ENCODE results near the gene SPSB2. TPM values are rescaled to one million over a fixed set of nuclear protein-coding genes. Genes with fewer than 3 reads are reported as not detected.
A peak's percentile ranks its signal among the peaks of the same experiment; 100 is the strongest.

Gene SPSB2
- total RNA-seq, 2 experiments from 2014 or later = 1.7 to 2.2 TPM

GRCh38 chr12:6831450-6831995 is 41.6 kb downstream of the SPSB2 start:
- no peak for DNase-seq
- CTCF ChIA-PET = interaction anchor here (0.9 to 6.0 kb wide), 6 partner anchors 8 to 65 kb away, joined by 3 to 55 read pairs (median 4); partner anchors contain the start of gene GPR162
- Mint-ChIP-seq H3K27me3 (peaks cover 14% of the 10 kb centered on the region), H3K36me3 (ENCODE audit: low read depth) (no peaks in the 10 kb centered on the region), H3K9me3 (ENCODE audit: low read depth) (no peaks in the 10 kb centered on the region), H3K27ac (no peak overlapping the region), H3K4me1 (peaks cover 21% of the 10 kb centered on the region), H3K4me3 (no peak overlapping the region)
- POLR2A ChIA-PET = interaction anchor here (0.6 kb wide), 1 partner anchor 161 kb away, joined by 3 read pairs; no protein-coding TSS in a partner anchor
- ATAC-seq = no peak
- intact Hi-C loops (cut with DNase I, micrococcal nuclease) = no loop called here

GRCh38 chr12:6830999-6831398 is 42.1 kb downstream of the SPSB2 start:
- Mint-ChIP-seq H3K36me3 (ENCODE audit: low read depth) (no peaks in the 10 kb centered on the region), H3K4me1 (peaks cover 21% of the 10 kb centered on the region), H3K4me3 (no peak overlapping the region), H3K27me3 (peaks cover 17% of the 10 kb centered on the region), H3K27ac (no peak overlapping the region), H3K9me3 (ENCODE audit: low read depth) (no peaks in the 10 kb centered on the region)
- intact Hi-C loops (cut with DNase I, micrococcal nuclease) = no loop called here
- DNase-seq (no peak), ATAC-seq (no peak)
- CTCF ChIA-PET = interaction anchor here (0.5 to 6.0 kb wide), 9 partner anchors 8 to 166 kb away, joined by 3 to 55 read pairs (median 3); partner anchors contain the start of genes CDCA3 and GPR162
- POLR2A ChIA-PET = interaction anchor here (0.6 kb wide), 2 partner anchors 11 to 161 kb away, joined by 3 read pairs; no protein-coding TSS in a partner anchor

- Mint-ChIP-seq H3K27me3 (peaks cover 19% of the 10 kb centered on the region), H3K9me3 (ENCODE audit: low read depth) (no peaks in the 10 kb centered on the region), H3K4me3 (no peak overlapping the region), H3K4me1 (peaks cover 23% of the 10 kb centered on the region), H3K36me3 (ENCODE audit: low read depth) (no peaks in the 10 kb centered on the region), H3K27ac (no peak overlapping the region)
- CTCF ChIA-PET = interaction anchor here (0.5 to 6.0 kb wide), 10 partner anchors 7 to 219 kb away, joined by 3 to 55 read pairs (median 3); partner anchors contain the start of genes CDCA3 and GPR162
- POLR2A ChIA-PET = interaction anchor here (0.6 to 1.1 kb wide), 2 partner anchors 10 to 50 kb away, joined by 3 to 4 read pairs; no protein-coding TSS in a partner anchor
- DNase-seq (no peak), ATAC-seq (no peak)
- intact Hi-C loops (cut with DNase I, micrococcal nuclease) = no loop called here
Observed at GRCh38 chr12:6830286-6830890, 42.7 kb downstream of the SPSB2 start.

GRCh38 chr12:6829536-6830220 is 43.4 kb downstream of the SPSB2 start:
- intact Hi-C loops (cut with DNase I, micrococcal nuclease) = loop anchor here in 1 of 2 experiments (5.0 kb wide), 2 partner anchors 37 to 222 kb away; partner anchors contain the start of gene CHD4
- Mint-ChIP-seq H3K27ac (no peak overlapping the region), H3K4me1 (peaks cover 24% of the 10 kb centered on the region)

GRCh38 chr12:6828781-6829535 is 44.1 kb downstream of the SPSB2 start:
- POLR2A ChIA-PET = interaction anchor here (0.6 to 1.1 kb wide), 2 partner anchors 48 to 105 kb away, joined by 3 to 4 read pairs; partner anchors contain the start of gene COPS7A
- intact Hi-C loops (cut with DNase I, micrococcal nuclease) = loop anchor here in 1 of 2 experiments (5.0 kb wide), 2 partner anchors 37 to 222 kb away; partner anchors contain the start of gene CHD4
- H3K36me3 Mint-ChIP-seq (ENCODE audit: low read depth) = no peaks in the 10 kb centered on the region
- ATAC-seq (peak; percentile 47), DNase-seq (peak; percentile 59)
- H3K27ac Mint-ChIP-seq = peak overlapping the region; percentile 74
- no peaks in the 10 kb centered on the region for H3K9me3 Mint-ChIP-seq (ENCODE audit: low read depth)
- H3K4me3 Mint-ChIP-seq = peak overlapping the region; percentile 77
- H3K27me3 Mint-ChIP-seq = peaks cover 28% of the 10 kb centered on the region
- H3K4me1 Mint-ChIP-seq = peaks cover 22% of the 10 kb centered on the region
- CTCF ChIA-PET = interaction anchor here (0.6 to 6.3 kb wide), 11 partner anchors 15 to 218 kb away, joined by 3 to 54 read pairs (median 3); partner anchors contain the start of genes CDCA3 and MLF2

More at GRCh38 chr12:6829536-6830220, 43.4 kb downstream of the SPSB2 start:
- Mint-ChIP-seq H3K9me3 (ENCODE audit: low read depth) (no peaks in the 10 kb centered on the region), H3K36me3 (ENCODE audit: low read depth) (no peaks in the 10 kb centered on the region), H3K27me3 (peaks cover 26% of the 10 kb centered on the region), H3K4me3 (peak overlapping the region; percentile 77)
- DNase-seq = peak; percentile 33
- ChIA-PET CTCF (interaction anchor here (0.6 to 6.3 kb wide), 8 partner anchors 22 to 219 kb away, joined by 3 to 54 read pairs (median 3); partner anchors contain the start of genes CDCA3 and MLF2), POLR2A (interaction anchor here (0.6 to 1.1 kb wide), 2 partner anchors 49 to 106 kb away, joined by 3 to 4 read pairs; partner anchors contain the start of gene COPS7A)
- no peak for ATAC-seq

- POLR2A ChIA-PET = interaction anchor here (0.7 kb wide), 1 partner anchor 39 kb away, joined by 4 read pairs; the partner anchor contains the start of gene CD4
- Mint-ChIP-seq H3K4me1 (peaks cover 22% of the 10 kb centered on the region), H3K27ac (peak within 1 kb of the TSS; percentile 74), H3K27me3 (peaks cover 28% of the 10 kb centered on the region), H3K4me3 (peak within 1 kb of the TSS; percentile 77), H3K9me3 (ENCODE audit: low read depth) (no peaks in the 10 kb centered on the region), H3K36me3 (ENCODE audit: low read depth) (no peaks in the 10 kb centered on the region)
- CTCF ChIA-PET = interaction anchor here (0.7 to 6.3 kb wide), 6 partner anchors 16 to 90 kb away, joined by 3 to 54 read pairs (median 3); partner anchors contain the start of genes CDCA3 and MLF2
- intact Hi-C loops (cut with DNase I, micrococcal nuclease) = loop anchor here in 1 of 2 experiments (5.0 kb wide), 2 partner anchors 36 to 221 kb away; partner anchors contain the start of gene CHD4
- DNase-seq = peak; percentile 49
- peak; percentile 21 for ATAC-seq
Observed at GRCh38 chr12:6827982-6828780, 44.9 kb downstream of the SPSB2 start, which contains the start of gene P3H3. P3H3 (plus strand) TSS chr12:6828407; CDS start chr12:6828441, 34 bp downstream.

- CTCF ChIA-PET = interaction anchor here (0.6 to 6.3 kb wide), 3 partner anchors 74 to 98 kb away, joined by 3 to 54 read pairs (median 3); partner anchors contain the start of gene MLF2
- intact Hi-C loops (cut with DNase I, micrococcal nuclease) = loop anchor here in 1 of 2 experiments (5.0 kb wide), 2 partner anchors 35 to 220 kb away; partner anchors contain the start of gene CHD4
- POLR2A ChIA-PET = interaction anchor here (0.7 kb wide), 1 partner anchor 38 kb away, joined by 4 read pairs; the partner anchor contains the start of gene CD4
- Mint-ChIP-seq H3K4me3 (peak overlapping the region; percentile 30), H3K27me3 (peaks cover 33% of the 10 kb centered on the region), H3K4me1 (peaks cover 22% of the 10 kb centered on the region), H3K36me3 (ENCODE audit: low read depth) (no peaks in the 10 kb centered on the region), H3K9me3 (ENCODE audit: low read depth) (no peaks in the 10 kb centered on the region), H3K27ac (no peak overlapping the region)
- DNase-seq (peak; percentile 80), ATAC-seq (peak; percentile 51)
Observed at GRCh38 chr12:6827437-6827911, 45.6 kb downstream of the SPSB2 start.

- intact Hi-C loops (cut with DNase I, micrococcal nuclease) = loop anchor here in 1 of 2 experiments (5.0 kb wide), 2 partner anchors 35 to 220 kb away; partner anchors contain the start of gene CHD4
- Mint-ChIP-seq H3K27ac (no peak overlapping the region), H3K4me3 (peak overlapping the region; percentile 30), H3K36me3 (ENCODE audit: low read depth) (no peaks in the 10 kb centered on the region), H3K27me3 (peaks cover 33% of the 10 kb centered on the region), H3K9me3 (ENCODE audit: low read depth) (no peaks in the 10 kb centered on the region), H3K4me1 (peaks cover 27% of the 10 kb centered on the region)
- ChIA-PET POLR2A (interaction anchor here (0.6 kb wide), 1 partner anchor 138 kb away, joined by 3 read pairs; the partner anchor contains the start of gene ZNF384), CTCF (interaction anchor here (0.6 to 7.0 kb wide), 9 partner anchors 7 to 259 kb away, joined by 3 to 55 read pairs (median 4); partner anchors contain the start of genes CDCA3, MLF2, NOP2 and USP5)
- DNase-seq = peak; percentile 18
- ATAC-seq = no peak
Observed at GRCh38 chr12:6826734-6827436, 46.2 kb downstream of the SPSB2 start.

Measured in activated CD4-positive, alpha-beta T cell treated with anti-CD3 and anti-CD28 coated beads for 36 hours (primary cell).